ES-I3 (cell line): ENCODE data around the gene PLK3.
A peak's percentile ranks its signal among the peaks of the same experiment; 100 is the strongest.
"Not testable (repeated sequence)": the region's sequence is repeated elsewhere in the genome, so short reads cannot be mapped to it uniquely, and the experiment has no call there.

Experiments
- H3K36me3 ChIP-seq: 2 replicates; pipeline ENCODE4 v1.6.1; 2013; ENCODE audit warnings: mild to moderate bottlenecking, low read length, control low read depth, moderate library complexity; ENCODE audit not compliant: insufficient read depth
- H3K4me1 ChIP-seq: 2 replicates; pipeline ENCODE4 v1.6.1; 2013; ENCODE audit warnings: mild to moderate bottlenecking, control low read depth, low read length; ENCODE audit not compliant: insufficient read depth
- H3K9ac ChIP-seq: 2 replicates; pipeline ENCODE4 v1.6.1; 2013; ENCODE audit warnings: low read depth, mild to moderate bottlenecking, low read length, moderate library complexity
- H3K9me3 ChIP-seq: 2 replicates; pipeline ENCODE4 v1.6.1; 2013; ENCODE audit warnings: mild to moderate bottlenecking, low read length, moderate library complexity; ENCODE audit not compliant: control insufficient read depth, insufficient read depth

Gene PLK3

DNA sequence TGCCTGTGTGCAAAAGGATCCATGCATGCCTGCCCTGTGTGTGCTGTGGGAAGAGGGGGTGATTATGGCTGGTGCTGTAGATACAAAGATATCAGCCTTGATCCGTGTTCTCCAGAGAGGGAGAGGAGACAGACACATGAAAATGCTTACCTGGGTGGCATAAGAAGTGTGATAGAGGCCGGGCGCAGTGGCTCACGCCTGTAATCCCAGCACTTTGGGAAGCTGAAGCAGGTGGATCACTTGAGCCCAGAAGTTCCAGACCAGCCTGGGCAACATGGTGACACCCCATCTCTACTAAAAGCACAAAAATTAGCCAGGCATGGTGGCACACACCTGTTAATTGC lies 10.6 kb downstream of the PLK3 start:
- H3K9ac ChIP-seq, H3K9me3 ChIP-seq, H3K36me3 ChIP-seq: not testable (repeated sequence)
- H3K4me1 ChIP-seq = peaks cover 44% of the 10 kb centered on the region

- no peak overlapping the region for H3K9ac ChIP-seq
- H3K36me3 ChIP-seq = 0 out of 2 replicates have a peak, but pooled peaks cover 9% of the 10 kb centered on the region
- peaks cover 44% of the 10 kb centered on the region for H3K4me1 ChIP-seq
- no peaks in the 10 kb centered on the region for H3K9me3 ChIP-seq
These were observed 11.1 kb downstream of the PLK3 start for GRCh38 chr1:44811234-44811633.

DNA sequence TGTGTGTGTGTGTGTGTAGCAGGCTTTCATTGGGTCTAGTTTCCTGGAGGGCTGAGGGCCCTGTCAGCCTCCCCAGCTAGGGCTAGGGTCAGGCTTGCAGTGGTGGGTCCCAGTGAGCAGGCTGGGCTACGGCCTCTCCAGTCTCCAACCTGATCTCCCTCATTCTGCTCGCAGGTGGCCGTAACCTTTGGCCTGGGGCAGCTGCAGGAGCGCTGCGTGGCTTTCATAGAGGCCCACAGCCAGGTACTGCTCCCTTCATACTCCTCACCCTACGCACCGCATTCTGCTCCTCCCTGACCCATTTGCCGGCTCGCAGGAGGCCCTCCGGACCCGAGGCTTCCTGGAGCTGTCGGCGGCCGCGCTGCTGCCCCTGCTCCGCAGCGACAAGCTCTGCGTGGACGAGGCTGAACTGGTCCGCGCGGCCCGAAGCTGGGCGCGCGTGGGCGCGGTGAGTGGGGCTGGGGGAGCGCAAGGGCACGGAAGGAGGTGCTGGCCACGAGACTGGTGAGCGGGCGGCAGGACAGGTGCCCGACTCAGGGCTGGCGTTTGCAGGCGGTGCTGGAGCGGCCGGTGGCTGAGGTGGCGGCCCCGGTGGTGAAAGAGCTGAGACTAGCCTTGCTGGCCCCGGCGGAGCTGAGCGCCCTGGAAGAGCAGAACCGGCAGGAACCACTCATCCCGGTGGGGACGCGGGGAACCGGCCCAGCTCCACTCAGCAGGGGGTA lies 12.8 kb downstream of the PLK3 start:
- no peaks in the 10 kb centered on the region for H3K9me3 ChIP-seq
- peak overlapping the region; percentile 38; the same call in 1 of the 2 replicates for H3K9ac ChIP-seq
- H3K4me1 ChIP-seq = peaks cover 29% of the 10 kb centered on the region

DNA sequence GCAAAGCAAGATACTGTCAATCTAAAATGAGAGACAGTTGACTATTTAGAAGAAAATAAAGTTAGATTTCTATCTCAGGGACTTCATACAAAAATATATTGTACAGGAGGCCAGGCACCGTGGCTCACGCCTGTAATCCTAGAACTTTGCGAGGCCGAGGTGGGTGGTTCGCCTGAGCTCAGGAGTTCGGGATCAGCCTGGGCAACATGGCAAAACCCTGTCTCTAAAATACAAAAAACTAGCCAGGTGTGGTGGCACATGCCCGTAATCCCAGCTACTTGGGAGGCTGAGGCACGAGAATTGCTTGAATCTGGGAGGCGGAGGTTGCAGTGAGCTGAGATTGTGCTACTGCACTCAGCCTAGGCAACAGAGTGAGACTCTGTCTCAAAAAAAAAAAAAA lies 15.7 kb downstream of the PLK3 start:
- not testable (repeated sequence) for H3K36me3 ChIP-seq, H3K9ac ChIP-seq, H3K9me3 ChIP-seq
- H3K4me1 ChIP-seq = peaks cover 18% of the 10 kb centered on the region; the same call in 1 of the 2 replicates

More for the DNA sequence above, 12.8 kb downstream of the PLK3 start:
- H3K36me3 ChIP-seq = 0 out of 2 replicates have a peak, but pooled peaks cover 3% of the 10 kb centered on the region

- H3K9ac ChIP-seq = no peak overlapping the region
- peaks cover 10% of the 10 kb centered on the region; the same call in 1 of the 2 replicates for H3K4me1 ChIP-seq
- no peaks in the 10 kb centered on the region for H3K9me3 ChIP-seq
- 0 out of 2 replicates have a peak, but pooled peaks cover 3% of the 10 kb centered on the region for H3K36me3 ChIP-seq
These were observed 17.1 kb downstream of the PLK3 start for GRCh38 chr1:44817307-44817706.

GRCh38 chr1:44817771-44818495 lies 17.8 kb downstream of the PLK3 start:
- Histone ChIP-seq H3K36me3 (0 out of 2 replicates have a peak, but pooled peaks cover 3% of the 10 kb centered on the region), H3K9ac (no peak overlapping the region), H3K9me3 (no peaks in the 10 kb centered on the region), H3K4me1 (peaks cover 10% of the 10 kb centered on the region; the same call in 1 of the 2 replicates)

GRCh38 chr1:44819196-44819607 lies 19.0 kb downstream of the PLK3 start:
- H3K36me3 ChIP-seq = 0 out of 2 replicates have a peak, but pooled peaks cover 3% of the 10 kb centered on the region
- H3K9ac ChIP-seq = peak overlapping the region; percentile 62
- H3K4me1 ChIP-seq = peaks cover 10% of the 10 kb centered on the region; the same call in 1 of the 2 replicates
- no peaks in the 10 kb centered on the region for H3K9me3 ChIP-seq

DNA sequence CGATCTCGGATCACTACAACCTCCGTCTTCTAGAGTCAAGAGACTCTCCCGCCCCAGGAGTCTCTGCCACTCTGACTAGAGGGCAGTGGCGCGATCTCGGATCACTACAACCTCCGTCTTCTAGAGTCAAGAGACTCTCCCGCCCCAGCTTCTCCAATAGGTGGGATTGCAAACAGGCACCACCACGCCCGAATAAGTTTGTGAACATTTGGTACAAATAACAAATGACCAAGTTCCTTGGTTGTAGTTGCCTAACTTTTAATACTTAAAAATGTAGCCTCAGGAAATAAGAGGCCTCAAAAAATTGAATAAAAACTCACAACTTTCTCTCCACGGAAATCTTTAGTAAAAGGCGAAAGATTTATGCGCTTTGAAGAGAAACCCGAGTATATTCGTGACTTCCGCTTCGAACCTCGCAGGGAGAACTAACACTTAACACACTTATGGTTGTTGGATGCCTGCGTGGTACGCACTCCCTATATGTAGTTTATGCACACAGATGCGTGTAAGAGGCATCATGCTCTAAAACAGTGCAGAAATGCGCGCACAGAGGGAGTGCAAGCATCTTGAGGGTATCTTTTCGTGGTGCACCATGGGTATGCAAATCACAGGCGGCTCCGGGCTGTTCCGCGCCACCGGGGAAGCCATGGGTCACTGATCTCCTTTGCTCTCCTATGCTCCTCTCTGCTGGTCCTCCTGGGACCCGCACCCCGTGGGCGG lies 19.6 kb downstream of the PLK3 start:
- Histone ChIP-seq H3K9ac (peak overlapping the region; percentile 62), H3K9me3 (no peaks in the 10 kb centered on the region), H3K36me3 (0 out of 2 replicates have a peak, but pooled peaks cover 3% of the 10 kb centered on the region), H3K4me1 (peaks cover 10% of the 10 kb centered on the region; the same call in 1 of the 2 replicates)

DNA sequence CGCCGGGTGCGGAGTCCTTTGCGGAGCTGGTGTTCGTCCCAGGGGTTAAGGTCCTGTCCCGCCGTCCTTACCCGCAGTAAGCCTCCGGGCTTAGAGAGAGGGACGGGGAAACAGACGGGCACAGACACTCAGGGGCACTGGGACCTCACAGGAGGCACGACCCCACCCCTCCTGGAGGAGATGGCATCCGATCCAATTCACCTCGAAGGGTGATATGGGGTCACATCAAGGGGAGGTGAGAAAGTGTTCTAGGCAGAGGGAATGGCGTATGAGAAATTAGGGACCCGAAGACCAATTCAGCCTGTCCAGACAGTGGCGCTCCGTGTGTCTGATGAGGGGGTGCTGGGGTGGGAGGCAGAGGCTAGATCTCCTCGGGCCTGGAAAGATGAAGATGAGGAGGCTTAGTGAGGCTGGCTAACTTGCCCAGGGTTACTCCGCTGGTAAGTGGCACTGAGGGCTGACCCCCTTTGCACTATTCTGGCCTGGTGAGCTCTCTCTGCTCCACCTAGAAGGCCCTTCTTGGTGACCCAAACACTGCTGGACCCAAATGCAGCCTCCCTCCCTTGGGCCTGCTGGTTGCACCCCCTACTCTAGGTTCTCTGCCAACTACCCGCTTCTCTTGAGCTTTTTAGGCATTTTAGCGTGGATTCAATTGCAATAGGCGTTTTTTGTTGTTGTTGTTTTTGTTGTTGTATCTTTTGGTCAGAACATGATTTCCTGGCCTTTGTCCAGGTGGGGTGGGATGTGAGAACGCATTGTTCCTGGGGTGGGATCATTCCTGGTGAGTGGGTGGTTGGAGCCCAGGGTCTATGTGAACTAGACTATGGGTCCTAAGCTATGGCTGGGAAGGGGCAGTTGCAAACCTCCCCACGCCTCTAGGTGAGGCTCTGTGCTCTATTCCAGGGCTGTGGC lies 20.4 kb downstream of the PLK3 start:
- Histone ChIP-seq H3K9ac (peak overlapping the region; percentile 62), H3K9me3 (no peaks in the 10 kb centered on the region), H3K4me1 (peaks cover 10% of the 10 kb centered on the region; the same call in 1 of the 2 replicates), H3K36me3 (no peaks in the 10 kb centered on the region)

DNA sequence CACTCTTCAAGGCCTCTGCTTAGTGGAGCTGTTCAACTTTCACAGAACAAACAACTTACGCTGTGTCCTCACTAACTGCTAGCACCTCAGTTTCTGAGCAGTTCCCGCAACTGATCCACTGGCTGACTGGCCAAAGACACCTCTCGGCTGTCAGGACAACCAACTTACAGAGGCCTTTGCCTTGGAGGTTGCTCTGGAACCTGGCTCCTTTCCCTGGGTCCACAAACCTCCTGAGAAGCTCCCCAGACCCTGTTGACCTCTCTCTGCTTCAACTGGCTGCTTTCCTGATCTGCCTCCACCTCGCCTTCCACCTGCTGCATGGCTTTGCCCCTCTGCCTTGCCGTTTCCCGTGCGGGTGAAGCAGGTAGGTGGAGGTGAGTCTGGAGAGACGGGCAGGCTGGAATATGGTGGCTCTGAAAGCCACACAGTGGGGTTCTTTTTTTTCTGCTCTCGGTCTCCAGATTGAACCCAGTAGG lies 21.1 kb downstream of the PLK3 start:
- H3K9ac ChIP-seq = no peak overlapping the region
- H3K9me3 ChIP-seq = no peaks in the 10 kb centered on the region
- H3K36me3 ChIP-seq = no peaks in the 10 kb centered on the region
- peaks cover 10% of the 10 kb centered on the region; the same call in 1 of the 2 replicates for H3K4me1 ChIP-seq

DNA sequence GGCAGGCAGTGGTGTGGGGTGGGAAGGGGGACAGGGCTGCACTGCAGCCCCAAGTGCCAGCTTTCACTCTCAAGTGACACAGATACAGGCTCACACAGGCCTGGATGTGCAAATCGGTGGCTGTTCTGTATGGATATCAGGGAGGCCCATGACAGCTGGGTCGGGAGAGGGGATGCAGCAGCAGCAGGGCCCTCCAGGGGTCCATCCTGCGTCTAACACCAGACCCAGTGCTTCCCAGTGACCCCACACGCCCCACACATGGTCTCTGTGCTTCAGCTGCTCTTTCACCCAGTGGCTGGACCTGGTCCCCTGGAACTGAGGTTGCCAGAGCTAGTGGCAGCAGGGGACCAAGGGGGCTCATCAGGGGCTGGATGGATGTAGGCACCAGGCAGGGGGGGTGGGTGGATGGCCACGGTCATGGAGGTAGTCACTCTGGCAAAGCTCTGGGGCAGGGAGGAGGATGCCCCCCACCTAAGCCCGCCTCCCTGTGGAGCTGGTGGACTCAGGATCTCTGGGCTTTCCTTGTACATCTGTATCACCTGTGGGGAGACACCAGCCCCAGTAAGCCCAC lies 22.0 kb downstream of the PLK3 start:
- Histone ChIP-seq H3K36me3 (no peaks in the 10 kb centered on the region), H3K9ac (no peak overlapping the region), H3K4me1 (peaks cover 10% of the 10 kb centered on the region; the same call in 1 of the 2 replicates), H3K9me3 (no peaks in the 10 kb centered on the region)

DNA sequence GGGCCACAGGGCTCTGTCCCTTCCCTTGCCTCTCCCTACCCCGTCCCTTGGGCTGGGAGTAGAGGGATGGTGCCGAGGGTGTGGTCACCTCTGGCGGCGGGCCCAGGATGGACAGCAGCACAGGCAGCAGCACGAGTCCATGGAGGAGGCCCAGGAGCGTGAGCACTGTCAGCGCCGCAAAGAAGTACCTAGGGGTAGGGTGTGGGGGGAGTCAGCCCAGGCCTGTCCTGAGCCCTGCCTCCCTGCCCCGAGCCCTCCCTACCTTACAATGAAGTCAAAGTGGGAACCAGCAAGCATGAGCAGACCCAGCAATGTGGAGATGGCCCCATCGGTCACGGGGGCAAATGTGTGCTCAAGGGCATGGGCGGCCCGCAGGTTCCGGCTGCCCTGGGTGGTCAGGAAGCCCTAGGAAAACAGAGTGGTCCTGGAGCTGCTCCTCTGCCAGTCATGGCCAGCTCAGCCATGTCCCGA lies 22.8 kb downstream of the PLK3 start:
- Histone ChIP-seq H3K36me3 (no peaks in the 10 kb centered on the region), H3K4me1 (peaks cover 10% of the 10 kb centered on the region; the same call in 1 of the 2 replicates), H3K9me3 (no peaks in the 10 kb centered on the region), H3K9ac (no peak overlapping the region)

DNA sequence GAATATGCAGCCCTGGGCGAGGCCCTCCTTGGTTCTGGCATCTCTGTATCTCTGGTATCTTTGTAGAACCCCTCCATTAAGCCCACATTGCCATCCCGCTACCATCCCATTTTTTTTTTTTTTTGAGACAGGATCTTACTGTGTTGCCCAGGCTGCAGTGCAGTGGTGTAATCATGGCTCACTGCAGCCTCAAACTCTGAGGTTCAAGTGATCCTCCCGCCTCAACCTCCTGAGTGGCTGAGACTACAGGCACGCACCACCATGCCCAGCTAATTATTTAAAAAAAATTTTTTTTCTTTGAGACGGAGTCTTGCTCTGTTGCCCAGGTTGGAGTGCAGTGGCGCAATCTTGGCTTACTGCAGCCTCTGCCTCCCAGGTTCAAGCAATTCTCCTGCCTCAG lies 24.2 kb downstream of the PLK3 start:
- not testable (repeated sequence) for H3K36me3 ChIP-seq, H3K9ac ChIP-seq, H3K9me3 ChIP-seq
- H3K4me1 ChIP-seq = peaks cover 10% of the 10 kb centered on the region; the same call in 1 of the 2 replicates
